Sigmoid colon (tissue), 4 donors: ENCODE results near the gene CCT3.

ENCODE experiments used
- CTCF ChIP-seq, 4 experiments: fragments of 450-650 bp in 3 of 4; fragments of 200-600 bp in 1 of 4; IDR thresholded peaks; one replicate each; pipeline ENCODE4 v1.5.1; 2016 to 2019; ENCODE audit warnings: antibody characterized with exemption in 4 of 4, mild to moderate bottlenecking in 3 of 4, moderate library complexity in 2 of 4
- EP300 ChIP-seq, 4 donors: sonication (generic); formaldehyde crosslinking; IDR thresholded peaks; one replicate each; pipeline ENCODE4 v1.6.1; 2017; ENCODE audit warnings: antibody characterized with exemption in 4 of 4

- TF ChIP-seq CTCF (IDR thresholded peaks at IDR 0.05) (no peak), EP300 (IDR thresholded peaks at IDR 0.05) (no peak)
Observed at GRCh38 chr1:156276966-156277381, 61.1 kb downstream of the CCT3 start.
